ENCODE measurements around the gene MSLN. TPM values are rescaled to one million over a fixed set of nuclear protein-coding genes. Genes with fewer than 3 reads are reported as not detected.

Gene MSLN
- total and polyA plus RNA-seq, 9 of the 15 experiments (the other 6 are each of a cell fraction or from before 2014, with no cell fraction given) = not detected

- no peak for FAIRE-seq
- H3K4me3 ChIP-seq = peak overlapping the region; percentile 100; the same call in 1 of the 2 replicates
- peak overlapping the region; percentile 90 for H3K4me2 ChIP-seq (ENCODE audit: insufficient read depth, low read length)
- ChIA-PET CTCF (ENCODE audit: low intra/inter-chr PET ratio) (no interaction called here), POLR2A (interaction anchor here (0.6 to 4.5 kb wide), 3 partner anchors 14 to 370 kb away, joined by 3 to 25 read pairs (median 3); no protein-coding TSS in a partner anchor)
- BruUV-seq (replicated peaks) = no TSS peak
- no peak overlapping the region for H3K27ac ChIP-seq (ENCODE audit: extremely low read depth, low read depth, low read length)
- no peaks in the 10 kb centered on the region; the same call in 1 of the 2 replicates for H4K20me1 ChIP-seq (replicated peaks; ENCODE audit: control insufficient read depth, insufficient read depth, low read length)
- no peaks in the 10 kb centered on the region for H3K27me3 ChIP-seq (ENCODE audit: control insufficient read depth in 2 of 2, insufficient read depth in 2 of 2, low read length in 2 of 2)
- in situ Hi-C loops (cut with MboI) (no loop called here), intact Hi-C loops (cut with micrococcal nuclease) (no loop called here)
- H3K4me1 ChIP-seq (replicated peaks in 1 of 2; ENCODE audit: control insufficient read depth in 2 of 2, insufficient read depth in 2 of 2, low read length in 2 of 2) = peaks cover 14 to 96% of the 10 kb centered on the region in 2 experiments; a peak in 4 of 5 replicates
- DNase-seq (ENCODE audit: extremely low read depth in 1 of 4, low spot score in 3 of 4) = peak in 1 of 4 experiments; percentile 35
- H3K9ac ChIP-seq (ENCODE audit: insufficient read depth in 1 of 2, low read depth in 2 of 2, low read length in 2 of 2) = peak overlapping the region; percentile 96 to 99; a peak in 3 of 4 replicates
- H3K9me1 ChIP-seq (ENCODE audit: control insufficient read depth, insufficient read depth, low read length) = peaks cover 3% of the 10 kb centered on the region
- peaks cover 23% of the 10 kb centered on the region; the same call in 2 of the 3 replicates for H3K36me3 ChIP-seq (ENCODE audit: control insufficient read depth, insufficient read depth, low read length)
- no peaks in the 10 kb centered on the region for H3K9me3 ChIP-seq (replicated peaks; ENCODE audit: control insufficient read depth, insufficient read depth, low read depth, low read length)
- no peak for ATAC-seq
- H3K79me2 ChIP-seq (ENCODE audit: control insufficient read depth, insufficient read depth, low read length) = peaks cover 50% of the 10 kb centered on the region
- H2AFZ ChIP-seq (ENCODE audit: low read depth, low read length) = no peak overlapping the region
- WGBS (ENCODE audit: insufficient coverage, low coverage, missing lambda C conversion rate) = 81% methylated on average over 15 of the region's 24 CpGs
- TF ChIP-seq ZNF324 (CRISPR knock-in tag; IDR thresholded peaks at IDR 0.05) = no peak
- peak; percentile 64 for TF ChIP-seq POLR2A (conservative IDR thresholded peaks at IDR 0.05)
- TF ChIP-seq MAZ (CRISPR knock-in tag; conservative IDR thresholded peaks at IDR 0.05 in 1 of 2, IDR thresholded peaks at IDR 0.05 in 1 of 2) = peak in 1 of 2 experiments; percentile 36; a peak in 1 of 4 replicates
- TF ChIP-seq NCOA1 (IDR thresholded peaks at IDR 0.05; ENCODE audit: low read depth) = no peak
- TF ChIP-seq POLR2AphosphoS5 (IDR thresholded peaks at IDR 0.05; ENCODE audit: control insufficient read depth, insufficient read depth, low read depth, low read length) = peak; percentile 8; the same call in 1 of the 2 replicates
- peak in 1 of 2 experiments; percentile 9; a peak in 1 of 4 replicates for TF ChIP-seq RCOR1 (IDR thresholded peaks at IDR 0.05; ENCODE audit: borderline replicate concordance in 1 of 2, low read depth in 2 of 2, low read length in 2 of 2)
- TF ChIP-seq VEZF1 (CRISPR knock-in tag; IDR thresholded peaks at IDR 0.05) = peak; percentile 18; the same call in 1 of the 2 replicates
- TF ChIP-seq NFE2 (IDR thresholded peaks at IDR 0.05; ENCODE audit: low read depth) = peak; percentile 37
- TF ChIP-seq RBM25 (IDR thresholded peaks at IDR 0.05; ENCODE audit: low read depth, low read length, severe bottlenecking) = peak; percentile 69
- no peak for TF ChIP-seq ZFP91 (CRISPR knock-in tag; IDR thresholded peaks at IDR 0.05)
- TF ChIP-seq ESRRB (CRISPR knock-in tag; IDR thresholded peaks at IDR 0.05; ENCODE audit: borderline replicate concordance) = no peak
- TF ChIP-seq, protein P1, sequence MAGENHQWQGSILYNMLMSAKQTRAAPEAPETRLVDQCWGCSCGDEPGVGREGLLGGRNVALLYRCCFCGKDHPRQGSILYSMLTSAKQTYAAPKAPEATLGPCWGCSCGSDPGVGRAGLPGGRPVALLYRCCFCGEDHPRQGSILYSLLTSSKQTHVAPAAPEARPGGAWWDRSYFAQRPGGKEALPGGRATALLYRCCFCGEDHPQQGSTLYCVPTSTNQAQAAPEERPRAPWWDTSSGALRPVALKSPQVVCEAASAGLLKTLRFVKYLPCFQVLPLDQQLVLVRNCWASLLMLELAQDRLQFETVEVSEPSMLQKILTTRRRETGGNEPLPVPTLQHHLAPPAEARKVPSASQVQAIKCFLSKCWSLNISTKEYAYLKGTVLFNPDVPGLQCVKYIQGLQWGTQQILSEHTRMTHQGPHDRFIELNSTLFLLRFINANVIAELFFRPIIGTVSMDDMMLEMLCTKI (IDR thresholded peaks at IDR 0.05; ENCODE audit: partially characterized antibody) = no peak
- TF ChIP-seq ZBTB1 (CRISPR knock-in tag; IDR thresholded peaks at IDR 0.05; ENCODE audit: borderline replicate concordance, low read depth) = no peak
- no peak for TF ChIP-seq FOXO4 (CRISPR knock-in tag; IDR thresholded peaks at IDR 0.05)
- no peak for TF ChIP-seq MED1 (CRISPR knock-in tag; IDR thresholded peaks at IDR 0.05; ENCODE audit: borderline replicate concordance)
These were observed 37.5 kb upstream of the MSLN start for GRCh38 chr16:722835-723633.
